ENCODE data around the gene FGF5.

The FGF5 gene

GRCh38 chr4:80231180-80231579 is 35.3 kb upstream of the FGF5 start:
- no peak overlapping the region for H3K4me2 ChIP-seq (ENCODE audit: low read length)
- no peak overlapping the region for H3K4me3 ChIP-seq (ENCODE audit: low read depth, low read length)
- H3K9ac ChIP-seq = no peak overlapping the region
- H3K9me3 ChIP-seq (ENCODE audit: control insufficient read depth, low read length) = no peaks in the 10 kb centered on the region
- H3K79me2 ChIP-seq = no peaks in the 10 kb centered on the region
- H3K36me3 ChIP-seq (ENCODE audit: control insufficient read depth, insufficient read depth, low read length) = no peaks in the 10 kb centered on the region
- H2AFZ ChIP-seq = no peak overlapping the region
- TF ChIP-seq, protein P1, sequence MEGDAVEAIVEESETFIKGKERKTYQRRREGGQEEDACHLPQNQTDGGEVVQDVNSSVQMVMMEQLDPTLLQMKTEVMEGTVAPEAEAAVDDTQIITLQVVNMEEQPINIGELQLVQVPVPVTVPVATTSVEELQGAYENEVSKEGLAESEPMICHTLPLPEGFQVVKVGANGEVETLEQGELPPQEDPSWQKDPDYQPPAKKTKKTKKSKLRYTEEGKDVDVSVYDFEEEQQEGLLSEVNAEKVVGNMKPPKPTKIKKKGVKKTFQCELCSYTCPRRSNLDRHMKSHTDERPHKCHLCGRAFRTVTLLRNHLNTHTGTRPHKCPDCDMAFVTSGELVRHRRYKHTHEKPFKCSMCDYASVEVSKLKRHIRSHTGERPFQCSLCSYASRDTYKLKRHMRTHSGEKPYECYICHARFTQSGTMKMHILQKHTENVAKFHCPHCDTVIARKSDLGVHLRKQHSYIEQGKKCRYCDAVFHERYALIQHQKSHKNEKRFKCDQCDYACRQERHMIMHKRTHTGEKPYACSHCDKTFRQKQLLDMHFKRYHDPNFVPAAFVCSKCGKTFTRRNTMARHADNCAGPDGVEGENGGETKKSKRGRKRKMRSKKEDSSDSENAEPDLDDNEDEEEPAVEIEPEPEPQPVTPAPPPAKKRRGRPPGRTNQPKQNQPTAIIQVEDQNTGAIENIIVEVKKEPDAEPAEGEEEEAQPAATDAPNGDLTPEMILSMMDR (IDR thresholded peaks at IDR 0.05) = no peak
- H3K27me3 ChIP-seq (ENCODE audit: control insufficient read depth, insufficient read depth, low read length) = no peaks in the 10 kb centered on the region
- no peak overlapping the region for H3K27ac ChIP-seq
- H3K4me1 ChIP-seq = no peaks in the 10 kb centered on the region

DNA sequence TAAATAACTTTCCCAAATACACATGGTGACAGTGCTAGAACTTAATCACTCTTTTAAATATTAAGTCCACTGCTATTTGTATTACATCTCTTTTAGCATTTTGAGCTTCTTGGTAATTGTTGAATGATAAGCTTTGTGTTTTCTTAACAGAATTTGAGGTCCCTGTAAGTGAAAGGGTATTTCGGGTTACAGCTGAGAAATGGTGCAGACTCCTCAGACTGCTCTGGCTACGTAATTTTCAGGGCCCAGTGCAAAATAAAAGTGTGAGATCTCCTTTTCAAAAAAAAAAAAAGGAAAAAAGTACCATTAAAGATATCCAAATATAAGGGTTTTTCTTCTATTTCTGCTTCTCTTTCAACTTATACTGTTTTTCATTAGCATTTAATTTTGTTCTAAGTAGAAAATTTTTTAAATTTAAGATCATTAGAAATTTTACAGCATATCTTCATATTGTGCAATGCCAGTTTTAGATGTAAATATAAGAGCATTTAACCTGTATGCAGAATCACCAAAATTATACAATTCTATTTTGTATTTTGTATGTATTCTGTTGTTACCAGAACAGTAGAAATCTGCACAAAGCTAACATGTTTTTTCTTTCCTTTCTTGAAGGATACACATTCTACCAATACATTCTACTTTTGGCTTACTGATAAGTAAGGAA is 33.6 kb upstream of the FGF5 start:
- no peak overlapping the region for H2AFZ ChIP-seq

DNA sequence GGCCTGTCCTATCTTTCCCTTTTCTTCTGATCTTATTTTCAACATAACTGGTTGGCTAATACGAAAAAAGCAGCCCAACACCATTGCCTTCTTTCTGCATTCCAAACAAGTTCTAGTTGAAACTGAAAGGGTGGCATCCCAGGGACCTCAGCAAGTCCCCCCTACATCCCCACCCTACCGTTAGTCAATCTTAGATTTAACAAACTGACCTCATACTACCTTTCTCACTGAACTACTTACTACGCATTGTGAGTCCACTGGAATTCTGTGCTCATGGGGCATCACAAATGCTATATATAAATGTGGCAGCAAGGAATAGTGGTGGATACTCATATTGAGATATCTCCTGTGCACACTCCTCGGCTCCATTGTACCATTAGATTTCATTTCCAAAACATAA is 33.1 kb upstream of the FGF5 start:
- H3K27ac ChIP-seq = no peak overlapping the region
- no peaks in the 10 kb centered on the region for H3K4me1 ChIP-seq
- TF ChIP-seq, protein P1 (IDR thresholded peaks at IDR 0.05) = no peak
- H3K79me2 ChIP-seq = no peaks in the 10 kb centered on the region
- H3K4me3 ChIP-seq (ENCODE audit: low read depth, low read length) = no peak overlapping the region
- no peak overlapping the region for H3K9ac ChIP-seq
- H3K4me2 ChIP-seq (ENCODE audit: low read length) = no peak overlapping the region
- no peaks in the 10 kb centered on the region for H3K9me3 ChIP-seq (ENCODE audit: control insufficient read depth, low read length)
- H2AFZ ChIP-seq = no peak overlapping the region
- no peaks in the 10 kb centered on the region for H3K27me3 ChIP-seq (ENCODE audit: control insufficient read depth, insufficient read depth, low read length)
- no peaks in the 10 kb centered on the region for H3K36me3 ChIP-seq (ENCODE audit: control insufficient read depth, insufficient read depth, low read length)

More for the DNA sequence above, 33.6 kb upstream of the FGF5 start:
- no peaks in the 10 kb centered on the region for H3K79me2 ChIP-seq
- H3K4me1 ChIP-seq = no peaks in the 10 kb centered on the region
- no peaks in the 10 kb centered on the region for H3K36me3 ChIP-seq (ENCODE audit: control insufficient read depth, insufficient read depth, low read length)
- no peak overlapping the region for H3K4me2 ChIP-seq (ENCODE audit: low read length)
- H3K4me3 ChIP-seq (ENCODE audit: low read depth, low read length) = no peak overlapping the region
- no peak overlapping the region for H3K9ac ChIP-seq
- TF ChIP-seq, protein P1 (IDR thresholded peaks at IDR 0.05) = no peak
- H3K27ac ChIP-seq = no peak overlapping the region
- H3K27me3 ChIP-seq (ENCODE audit: control insufficient read depth, insufficient read depth, low read length) = no peaks in the 10 kb centered on the region
- H3K9me3 ChIP-seq (ENCODE audit: control insufficient read depth, low read length) = no peaks in the 10 kb centered on the region

GRCh38 chr4:80235451-80235850 is 31.0 kb upstream of the FGF5 start:
- H3K4me3 ChIP-seq (ENCODE audit: low read depth, low read length) = no peak overlapping the region
- H3K4me2 ChIP-seq (ENCODE audit: low read length) = no peak overlapping the region
- H3K4me1 ChIP-seq = no peaks in the 10 kb centered on the region
- no peak overlapping the region for H2AFZ ChIP-seq
- H3K79me2 ChIP-seq = no peaks in the 10 kb centered on the region
- H3K9ac ChIP-seq = no peak overlapping the region
- no peaks in the 10 kb centered on the region for H3K9me3 ChIP-seq (ENCODE audit: control insufficient read depth, low read length)
- TF ChIP-seq, protein P1 (IDR thresholded peaks at IDR 0.05) = no peak
- H3K36me3 ChIP-seq (ENCODE audit: control insufficient read depth, insufficient read depth, low read length) = no peaks in the 10 kb centered on the region
- no peak overlapping the region for H3K27ac ChIP-seq
- H3K27me3 ChIP-seq (ENCODE audit: control insufficient read depth, insufficient read depth, low read length) = no peaks in the 10 kb centered on the region

DNA sequence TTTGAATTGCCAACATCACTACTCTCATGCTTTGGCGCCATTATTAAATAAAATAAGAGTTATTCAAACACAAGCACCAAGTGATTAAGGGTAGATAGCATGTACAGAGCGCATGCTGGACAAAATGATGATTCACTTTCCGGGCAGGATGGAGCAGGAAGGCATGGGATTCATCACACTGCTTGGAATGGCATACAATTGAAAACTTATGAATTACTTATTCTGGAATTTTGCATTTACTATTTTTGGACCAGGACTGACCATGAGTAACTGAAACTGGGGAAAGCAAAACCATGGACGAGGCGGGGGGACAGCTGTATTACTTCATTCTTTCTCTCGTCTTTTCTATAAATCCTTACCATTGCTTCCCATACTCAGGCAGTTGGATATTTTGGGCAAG is 28.5 kb upstream of the FGF5 start:
- no peaks in the 10 kb centered on the region for H3K9me3 ChIP-seq (ENCODE audit: control insufficient read depth, low read length)
- H3K27ac ChIP-seq = no peak overlapping the region
- no peaks in the 10 kb centered on the region for H3K4me1 ChIP-seq
- no peak overlapping the region for H2AFZ ChIP-seq
- no peaks in the 10 kb centered on the region for H3K27me3 ChIP-seq (ENCODE audit: control insufficient read depth, insufficient read depth, low read length)
- no peak overlapping the region for H3K4me2 ChIP-seq (ENCODE audit: low read length)
- no peaks in the 10 kb centered on the region for H3K36me3 ChIP-seq (ENCODE audit: control insufficient read depth, insufficient read depth, low read length)
- no peaks in the 10 kb centered on the region for H3K79me2 ChIP-seq
- no peak overlapping the region for H3K4me3 ChIP-seq (ENCODE audit: low read depth, low read length)
- H3K9ac ChIP-seq = no peak overlapping the region
- TF ChIP-seq, protein P1 (IDR thresholded peaks at IDR 0.05) = no peak
